ENCODE data around the gene BRD3OS.

The BRD3OS gene

DNA sequence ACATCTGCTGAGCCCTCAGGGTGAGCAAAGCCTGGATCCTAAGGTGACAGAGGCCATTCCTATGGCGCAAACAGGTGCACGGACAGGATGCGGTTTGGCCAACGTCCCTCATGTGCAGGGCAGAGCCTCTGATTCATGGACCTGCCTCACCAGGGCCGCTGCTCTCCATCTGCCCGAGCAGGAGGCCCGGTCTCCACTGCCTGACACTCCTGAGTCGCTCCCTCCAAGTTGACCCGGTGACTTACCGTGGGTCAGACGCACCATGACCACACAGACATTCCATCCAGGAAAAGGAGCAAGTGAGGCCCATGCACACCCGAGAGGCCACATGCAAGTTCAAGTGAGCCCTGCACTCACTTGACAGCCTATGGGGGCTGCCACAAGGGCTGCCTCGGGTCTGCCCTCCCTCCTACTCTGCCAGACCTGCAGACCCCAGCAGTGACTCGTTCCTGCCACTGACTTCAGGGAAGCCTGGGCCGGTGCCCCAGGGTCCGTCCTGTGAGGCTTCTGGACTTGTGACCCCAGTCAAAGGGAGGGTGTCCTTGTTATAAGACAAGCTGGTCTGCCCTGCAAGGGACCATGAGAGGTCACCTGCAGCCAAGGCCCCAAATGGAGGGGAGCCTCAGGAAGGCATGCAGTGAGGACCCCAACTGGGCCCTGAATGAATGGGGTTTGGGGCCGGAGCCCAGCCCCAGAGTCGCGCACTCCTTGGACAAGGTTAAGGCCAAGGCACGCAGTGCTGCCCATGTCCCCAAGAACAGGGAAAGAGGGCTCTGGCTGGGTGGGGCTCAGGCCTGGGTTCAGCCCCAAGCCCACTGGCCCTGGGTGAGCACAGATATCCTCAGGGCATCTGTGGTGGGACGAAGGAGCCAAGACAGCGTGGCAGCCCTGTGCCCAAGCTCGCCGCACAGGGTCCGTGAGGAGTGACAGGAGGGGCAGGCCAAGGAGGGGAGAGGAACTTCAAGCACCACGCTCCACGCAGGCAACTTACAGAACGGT, 10.1 kb downstream of the BRD3OS start:
- DNase-seq: no peak

GRCh38 chr9:134036130-134036529, 10.8 kb downstream of the BRD3OS start:
- DNase-seq: no peak

- DNase-seq: no peak
Observed at GRCh38 chr9:134037641-134038040, 12.4 kb downstream of the BRD3OS start.

DNA sequence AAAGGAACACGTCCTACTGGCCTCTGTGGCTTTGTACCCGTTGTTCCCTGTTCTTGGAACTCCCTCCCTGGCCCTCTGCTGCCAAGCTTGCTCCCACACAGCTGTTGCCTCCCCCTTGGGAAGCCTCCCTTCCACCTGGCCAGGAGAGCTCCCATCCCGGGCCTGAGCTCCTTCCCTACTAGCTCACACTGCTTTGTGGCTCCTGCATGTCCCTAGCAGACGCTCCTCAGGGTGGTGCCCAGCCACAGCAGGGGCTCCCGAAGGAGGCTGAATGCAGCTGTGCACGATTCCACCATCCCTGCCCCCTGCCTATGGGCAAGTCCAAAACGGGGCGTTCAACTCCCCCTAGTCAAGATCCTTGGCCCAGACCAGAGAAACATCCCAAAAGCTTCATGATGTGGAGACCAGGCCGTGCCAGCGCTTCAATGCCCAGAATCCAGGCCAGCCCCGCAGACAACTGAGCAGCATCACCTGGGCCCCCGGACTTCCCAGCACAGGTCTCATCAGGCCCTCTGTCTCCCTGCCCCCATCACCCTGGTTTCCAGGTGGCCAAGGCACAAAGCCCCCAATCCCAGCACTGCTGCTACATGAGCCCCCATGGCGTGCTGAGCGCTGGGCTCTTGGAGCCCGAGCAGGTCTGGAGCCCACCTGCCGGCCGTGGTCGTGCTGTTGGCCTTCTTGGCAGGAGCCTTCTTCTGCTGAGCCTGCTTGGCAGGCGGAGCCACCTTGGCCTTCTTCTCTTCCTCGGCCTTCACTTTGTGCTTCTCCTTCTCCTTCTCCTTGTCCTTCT, 14.3 kb downstream of the BRD3OS start:
- DNase-seq: no peak

DNA sequence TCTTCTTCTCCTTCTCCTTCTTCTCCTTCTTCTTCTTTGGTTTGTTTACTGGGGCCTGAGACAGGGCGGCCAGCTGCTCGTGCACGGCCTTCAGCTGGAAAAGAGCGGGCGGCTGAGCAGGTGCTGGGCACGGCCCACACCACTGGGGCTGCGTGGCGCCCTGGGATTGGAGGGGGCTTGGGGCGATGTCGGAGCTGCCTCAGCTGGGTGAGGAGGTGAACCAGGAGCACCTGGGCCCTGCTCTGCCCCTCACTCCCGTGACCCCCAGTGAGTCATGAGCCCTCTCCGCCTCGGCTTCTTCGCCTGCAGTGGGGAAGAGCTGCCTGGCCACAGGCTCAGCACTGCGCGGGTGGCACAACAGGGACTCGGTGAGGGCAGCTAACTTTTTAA, 14.9 kb downstream of the BRD3OS start:
- DNase-seq: no peak

GRCh38 chr9:134040781-134041648, 15.7 kb downstream of the BRD3OS start:
- DNase-seq: no peak

GRCh38 chr9:134041649-134041962, 16.3 kb downstream of the BRD3OS start:
- DNase-seq: no peak

DNA sequence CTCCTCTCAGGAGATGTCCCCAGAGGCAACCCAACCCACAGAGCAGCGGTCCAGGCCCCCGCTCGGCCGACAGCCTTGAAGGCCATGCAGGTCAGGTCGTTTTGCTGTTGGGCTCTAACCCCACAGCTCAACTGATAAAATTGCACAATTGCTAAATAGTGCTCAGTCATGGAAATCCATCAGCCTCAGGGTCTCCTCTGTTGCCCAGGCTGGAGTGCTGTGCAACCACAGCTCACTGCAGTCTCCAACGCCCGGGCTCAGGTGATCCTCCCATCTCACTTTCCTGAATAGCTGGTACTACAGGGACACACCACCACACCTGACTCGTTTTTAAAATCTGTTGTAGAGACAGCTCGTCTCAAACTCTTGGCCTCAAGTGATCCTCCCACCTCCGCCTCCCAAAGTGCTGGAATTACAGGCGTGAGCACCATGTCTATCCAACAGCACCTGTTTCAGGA, 18.3 kb downstream of the BRD3OS start:
- DNase-seq: no peak

- no peak for DNase-seq
Observed at GRCh38 chr9:134044944-134045343, 19.7 kb downstream of the BRD3OS start.

DNA sequence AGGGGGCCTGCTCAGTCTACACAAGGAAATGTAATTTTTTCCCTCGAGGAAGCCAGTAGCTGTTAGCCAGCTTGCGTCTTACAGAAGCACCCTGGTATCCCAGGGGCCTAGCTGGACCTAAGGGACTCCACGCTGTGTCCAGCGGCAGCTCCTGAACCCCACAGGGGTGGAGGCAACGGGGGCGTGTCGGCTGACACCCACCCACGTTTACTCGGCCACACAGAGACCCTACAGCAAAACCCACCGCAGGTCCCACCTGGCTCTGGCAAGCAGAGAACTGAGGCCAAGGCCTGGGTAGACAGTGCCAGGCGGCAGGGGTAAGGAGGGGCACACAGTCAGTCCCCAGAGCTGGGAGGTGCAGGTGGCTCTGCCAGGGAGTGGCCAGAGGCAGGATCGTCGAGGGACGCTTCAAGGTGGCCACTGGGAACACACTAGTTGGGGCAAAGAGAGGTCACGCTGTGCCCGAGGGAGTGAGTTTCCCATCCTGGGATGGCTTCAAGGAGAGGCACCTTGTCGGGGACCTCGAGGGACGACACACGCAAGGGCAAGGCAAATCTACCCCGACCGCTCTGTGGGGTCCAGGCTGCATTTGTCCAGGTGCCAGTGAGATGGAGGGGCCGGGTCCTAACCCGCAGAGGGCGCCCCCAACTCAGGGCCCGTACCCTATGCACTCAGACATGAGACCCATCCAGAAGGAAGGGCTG, 20.7 kb downstream of the BRD3OS start:
- no peak for DNase-seq

GRCh38 chr9:134046894-134047681, 21.8 kb downstream of the BRD3OS start:
- no peak for DNase-seq

DNA sequence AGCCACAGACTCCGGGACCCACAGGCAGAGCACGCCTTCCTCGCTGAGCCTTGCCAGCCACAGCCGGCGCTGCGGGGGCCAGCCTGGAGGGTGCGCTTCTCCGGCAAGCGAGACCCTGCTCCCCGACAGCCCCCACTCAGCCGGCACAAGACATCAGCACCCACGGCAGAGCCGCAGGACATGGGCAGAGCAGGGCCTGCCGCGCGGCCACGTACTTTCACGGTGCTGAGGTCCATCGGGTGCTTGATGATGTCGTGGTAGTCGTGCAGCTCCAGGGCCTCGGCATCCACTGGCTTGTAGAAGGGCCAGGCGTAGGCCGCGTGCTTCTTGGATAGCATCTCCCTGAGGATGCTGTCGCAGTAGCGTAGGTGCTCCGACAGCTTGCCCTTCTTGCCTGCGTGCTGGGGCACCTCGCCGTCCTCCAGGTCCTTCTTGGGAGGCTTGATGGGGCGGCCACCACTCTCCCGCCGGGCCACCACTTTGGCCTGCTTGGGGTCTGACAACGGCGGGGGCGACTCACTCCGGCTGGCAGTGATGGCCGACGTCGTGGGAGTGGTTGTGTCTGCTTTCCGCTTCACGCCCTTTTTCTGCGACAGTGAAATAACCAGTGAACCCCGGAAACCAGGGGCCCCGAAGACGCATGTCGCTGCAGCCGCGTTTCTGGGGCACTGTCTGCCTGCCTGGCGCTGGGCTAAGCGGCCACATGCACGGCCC, 22.7 kb downstream of the BRD3OS start:
- no peak for DNase-seq

DNA sequence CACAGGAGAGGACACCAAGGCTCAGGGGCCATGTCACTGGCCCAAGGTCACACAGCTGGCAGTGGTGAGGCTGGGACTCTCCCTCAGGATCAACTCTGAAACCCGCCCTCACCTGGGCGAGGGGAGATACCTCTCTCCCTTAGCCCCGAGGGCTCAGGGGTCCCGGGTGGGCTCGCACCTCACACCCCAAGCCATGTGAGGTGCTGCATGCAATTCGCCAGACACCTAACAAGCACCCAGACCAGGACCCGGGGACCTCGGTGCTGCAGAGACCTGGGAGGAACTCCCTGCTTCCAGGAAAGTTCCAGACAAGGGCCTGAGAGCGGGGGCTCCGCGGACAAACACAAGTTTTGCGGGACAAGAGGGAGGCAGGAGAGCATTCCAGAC, 23.3 kb downstream of the BRD3OS start:
- no peak for DNase-seq

GRCh38 chr9:134049236-134049635, 24.0 kb downstream of the BRD3OS start:
- no peak for DNase-seq

DNA sequence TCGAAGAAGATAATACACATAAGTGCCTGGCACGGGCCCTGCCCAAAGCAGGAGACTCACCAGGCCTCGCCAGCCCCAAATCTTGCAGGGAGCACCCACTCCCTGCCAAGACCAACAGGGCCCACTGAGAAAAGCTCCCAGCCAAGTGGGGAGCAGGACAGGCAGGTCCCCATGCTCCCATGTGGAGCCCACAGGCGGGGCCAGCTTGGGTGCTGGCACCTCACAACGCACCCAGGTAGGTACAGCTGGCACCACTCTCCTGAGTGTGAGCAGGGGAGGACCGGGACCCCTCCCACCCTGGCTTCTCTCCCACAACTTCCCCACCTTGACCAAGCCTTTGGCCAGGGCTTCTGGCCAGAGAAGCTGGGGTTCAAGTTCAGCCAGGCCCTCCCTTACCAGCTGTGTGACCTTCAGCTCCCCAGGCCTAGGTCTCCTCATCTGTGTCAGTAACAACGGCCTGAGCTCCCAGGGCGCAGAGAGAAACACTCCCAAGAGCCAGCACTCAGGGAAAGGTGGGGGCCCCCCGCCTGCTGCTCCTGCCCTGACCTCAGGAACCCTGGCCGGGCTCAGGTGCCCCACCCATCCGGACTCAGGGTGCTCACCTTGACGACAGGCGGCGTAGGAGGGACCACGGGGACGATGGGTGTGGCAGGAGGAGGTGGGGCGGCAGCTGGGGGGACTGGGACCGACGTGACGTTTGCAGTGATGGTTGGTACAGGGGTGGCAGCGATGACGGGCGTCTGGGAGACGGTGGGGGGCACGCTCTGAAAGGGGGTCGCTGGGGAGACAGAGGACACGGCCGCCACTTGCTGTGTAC, 24.7 kb downstream of the BRD3OS start:
- DNase-seq: no peak

GRCh38 chr9:134050726-134051125, 25.4 kb downstream of the BRD3OS start:
- DNase-seq: no peak

DNA sequence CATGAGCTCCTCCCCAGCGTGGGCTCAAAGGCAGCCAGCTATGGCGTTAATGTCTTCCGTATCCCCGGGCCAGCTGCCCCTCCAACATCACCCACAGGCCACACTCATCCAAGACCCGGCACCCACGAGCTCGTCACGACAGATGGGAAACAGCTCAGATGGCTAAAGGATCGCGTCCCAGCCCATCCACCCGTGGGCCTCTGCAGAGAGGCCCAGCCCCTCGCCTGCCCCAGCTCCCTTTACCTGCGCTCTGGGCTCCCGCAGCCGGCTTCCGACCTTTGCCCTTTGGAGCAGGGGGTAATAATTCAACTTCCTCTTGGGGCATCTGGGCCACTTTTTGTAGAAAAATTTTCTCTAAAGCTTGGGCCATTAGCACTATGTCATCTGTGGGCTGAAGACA, 26.0 kb downstream of the BRD3OS start:
- no peak for DNase-seq

GRCh38 chr9:134052491-134052890, 27.2 kb downstream of the BRD3OS start:
- no peak for DNase-seq

- no peak for DNase-seq
Observed at GRCh38 chr9:134052941-134053340, 27.7 kb downstream of the BRD3OS start.

GRCh38 chr9:134053401-134053871, 28.2 kb downstream of the BRD3OS start:
- no peak for DNase-seq
